GM18526 (cell line): Measurements from ENCODE around the gene TLX1.

Source experiments
- POLR2A ChIP-seq: IDR thresholded peaks from 3 replicates; pipeline ENCODE4 v1.6.1; 2011; ENCODE audit not compliant: insufficient read length; ENCODE audit errors: extremely low read depth

The TLX1 gene

DNA sequence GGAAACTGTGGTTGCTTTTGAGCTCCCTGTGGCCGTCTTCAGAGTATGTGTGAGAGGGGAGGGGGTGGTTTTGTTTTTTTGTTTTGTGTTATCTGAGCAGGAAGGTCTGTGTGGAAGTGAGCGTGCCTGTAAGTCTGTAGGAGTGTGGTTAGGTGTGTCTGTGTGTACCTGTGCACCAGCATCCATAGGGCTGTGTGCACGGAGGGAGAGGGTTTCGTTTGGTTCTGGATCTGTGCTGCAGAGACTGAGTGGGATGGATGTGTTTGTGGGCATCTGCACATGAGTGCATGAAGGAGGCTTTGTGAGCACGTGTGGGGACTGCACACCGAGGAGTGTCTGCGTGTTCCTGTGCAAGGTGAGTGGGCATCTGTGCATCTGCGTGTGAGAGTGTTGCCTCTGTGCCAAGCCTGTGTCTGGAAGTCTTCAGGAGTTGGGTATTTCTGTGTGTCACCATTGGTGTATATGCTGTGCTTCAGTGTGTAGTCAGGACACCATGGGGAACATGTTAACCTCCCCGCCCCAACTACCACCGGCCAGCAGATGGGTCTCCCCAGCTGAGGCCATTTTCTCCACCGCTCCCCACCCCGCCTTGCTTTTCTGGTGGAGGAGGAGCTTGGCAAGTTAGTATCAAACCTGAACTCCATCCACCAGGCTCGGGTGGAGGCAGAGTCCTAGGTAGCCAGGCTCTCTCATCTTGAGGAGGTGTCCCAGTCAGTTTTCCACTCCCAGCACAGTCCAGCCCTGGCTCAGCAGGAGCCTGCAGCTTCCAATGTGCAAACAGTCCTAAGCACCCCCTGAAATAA is 7.1 kb upstream of the TLX1 start:
- TF ChIP-seq POLR2A: no peak

DNA sequence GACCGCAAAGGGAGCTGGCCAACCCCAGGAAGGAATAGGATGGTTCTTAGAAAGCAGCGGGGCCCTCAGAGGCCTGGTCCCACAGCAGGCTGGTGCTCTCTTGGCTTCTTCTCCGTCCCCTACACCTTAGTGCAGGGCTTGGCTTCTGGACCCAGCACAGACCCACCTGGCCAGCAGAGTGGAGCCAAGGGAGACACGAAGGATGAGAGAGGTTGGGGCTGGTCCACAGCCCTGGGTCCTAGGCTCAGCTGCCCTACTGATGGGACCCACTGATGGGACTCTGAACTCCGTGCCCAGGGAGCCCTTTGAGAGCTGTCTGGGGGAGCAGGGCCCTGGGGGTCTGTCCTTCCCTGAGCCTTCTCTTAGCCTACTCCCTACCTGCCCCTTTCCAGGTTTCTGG is 6.2 kb upstream of the TLX1 start:
- TF ChIP-seq POLR2A: no peak

DNA sequence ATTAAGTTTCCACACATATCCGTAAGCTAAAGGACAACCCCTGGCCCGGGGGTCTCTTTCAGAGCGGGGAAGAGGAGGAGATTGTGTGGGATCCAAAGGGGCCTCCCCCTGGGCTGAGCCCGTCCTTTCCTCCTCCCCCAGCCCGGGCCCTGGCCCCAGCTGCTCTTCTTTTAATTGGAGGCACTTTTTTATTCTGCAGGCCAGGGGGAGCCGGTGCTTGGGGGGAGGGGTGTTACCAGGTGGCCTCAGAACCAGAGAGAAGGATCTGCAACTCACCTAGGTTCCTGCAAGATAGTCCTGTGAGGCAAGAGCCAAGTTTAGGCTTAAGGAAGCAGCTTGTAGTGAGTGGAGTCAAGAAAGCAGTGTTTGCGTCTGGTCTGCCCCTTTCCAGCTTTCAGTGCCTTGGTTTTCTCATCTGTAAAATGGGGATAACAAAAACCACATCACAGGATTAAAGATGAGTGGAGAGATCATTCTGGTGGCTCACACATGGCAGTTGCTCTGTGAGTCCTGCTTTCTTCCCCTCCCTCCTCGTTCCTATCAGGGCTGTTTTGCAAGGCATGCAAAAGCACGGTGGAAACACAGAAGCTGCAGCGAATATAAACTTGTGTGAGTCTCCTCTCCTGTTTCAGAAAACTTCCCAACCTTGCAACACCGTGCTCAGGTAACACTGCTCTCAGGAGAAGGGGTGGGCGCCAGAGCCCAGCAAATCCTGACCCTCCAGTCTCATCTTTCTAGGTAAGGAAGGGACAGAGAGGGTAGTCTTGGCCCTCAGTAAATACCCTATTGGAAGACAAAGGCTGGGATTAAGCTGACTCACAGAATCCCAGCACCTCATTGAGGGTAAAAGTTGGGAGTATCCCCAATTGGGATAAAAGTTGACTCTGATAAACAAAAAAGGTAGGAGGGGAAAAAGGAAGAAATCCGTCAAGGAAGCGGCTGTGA is 4.1 kb upstream of the TLX1 start:
- TF ChIP-seq POLR2A: no peak

DNA sequence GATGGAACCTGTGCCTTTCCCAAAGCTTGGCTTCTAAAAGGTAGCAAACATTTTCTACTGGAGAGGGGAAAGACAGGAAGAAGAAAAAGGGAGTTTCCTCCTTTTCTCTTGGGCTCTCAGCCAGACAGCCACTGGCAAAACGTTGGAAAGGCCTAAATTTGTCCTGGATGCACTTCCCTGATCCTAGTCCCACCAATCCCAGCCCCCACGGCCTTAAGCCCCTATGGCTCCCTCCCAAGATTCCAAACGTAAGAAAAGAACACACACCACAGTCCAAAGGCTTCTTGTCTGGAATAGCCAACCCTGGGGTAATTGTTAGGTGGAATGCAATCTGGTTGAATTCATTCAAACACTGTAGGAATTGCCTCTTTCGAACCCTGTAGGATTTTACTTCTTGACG is 959 bp upstream of the TLX1 start:
- TF ChIP-seq POLR2A: no peak

DNA sequence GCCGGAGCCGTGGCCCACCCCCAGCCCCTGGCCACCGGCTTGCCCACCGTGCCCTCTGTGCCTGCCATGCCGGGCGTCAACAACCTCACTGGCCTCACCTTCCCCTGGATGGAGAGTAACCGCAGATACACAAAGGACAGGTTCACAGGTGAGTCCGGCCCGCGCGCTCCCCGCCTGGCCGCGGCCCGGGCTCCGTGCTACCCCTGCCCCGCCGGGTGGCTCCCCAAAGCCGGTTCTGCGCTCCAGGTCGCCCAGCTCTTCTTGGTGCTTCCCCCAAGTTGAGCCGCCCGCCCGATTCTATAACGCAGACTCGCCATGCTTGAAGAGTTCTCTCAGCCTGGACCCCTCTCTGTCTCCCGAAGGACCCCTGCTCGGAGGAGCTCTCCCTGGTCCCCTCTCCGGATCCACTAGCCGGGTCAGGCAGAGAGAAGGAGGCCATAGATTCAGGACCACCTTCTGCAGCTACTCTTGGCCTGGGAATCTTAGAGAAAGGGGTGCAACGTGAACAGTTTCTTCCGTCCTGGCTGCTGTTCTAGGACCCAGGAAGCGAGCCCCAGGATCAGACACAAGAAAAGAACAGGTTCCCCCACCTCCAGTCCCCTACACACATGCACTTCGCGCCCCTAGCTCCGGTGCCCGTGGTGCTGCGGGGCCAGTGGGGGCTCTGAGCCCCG is 999 bp downstream of the TLX1 start:
- TF ChIP-seq POLR2A: no peak

DNA sequence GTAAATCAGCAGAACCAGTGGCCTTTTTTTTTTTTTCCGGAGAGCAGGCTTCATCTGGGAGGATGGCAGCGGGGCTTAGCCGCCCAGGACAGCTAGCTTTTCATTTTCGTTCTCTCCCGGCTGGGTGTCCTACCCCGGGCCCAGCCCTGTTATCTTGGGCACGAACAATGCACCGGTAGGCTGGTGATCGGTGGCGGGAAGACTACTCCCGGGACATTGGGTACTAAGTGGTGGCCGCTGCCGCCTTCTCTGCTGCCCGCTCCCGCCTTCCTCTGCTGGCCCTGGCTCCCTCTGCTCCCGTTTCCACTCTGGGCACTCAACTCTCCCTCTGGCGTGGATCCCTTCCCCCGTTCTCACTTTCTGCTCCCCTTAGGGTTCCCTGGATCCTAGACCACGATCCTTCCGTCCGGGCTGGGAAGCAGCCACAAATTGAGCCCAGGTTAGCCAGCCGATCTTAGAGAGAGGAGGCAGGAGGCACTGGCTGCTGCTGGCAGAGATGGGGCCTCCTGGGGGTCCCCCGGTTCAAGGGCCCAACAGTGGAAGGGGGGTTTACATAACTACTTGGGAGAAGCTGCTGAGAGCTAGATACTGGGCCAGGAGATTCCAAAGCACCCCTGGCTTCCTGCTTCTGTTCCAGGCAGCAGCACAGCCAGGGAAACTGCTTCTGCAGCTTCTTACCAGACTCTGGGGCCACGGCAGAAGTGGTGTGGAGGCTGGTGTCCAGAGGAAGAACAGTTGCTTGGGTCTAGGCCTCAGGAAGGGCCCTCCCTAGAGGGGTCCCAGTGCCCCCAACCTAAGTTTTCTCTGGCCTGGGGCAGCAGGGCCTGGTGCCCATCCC is 1.8 kb downstream of the TLX1 start:
- no peak for TF ChIP-seq POLR2A

DNA sequence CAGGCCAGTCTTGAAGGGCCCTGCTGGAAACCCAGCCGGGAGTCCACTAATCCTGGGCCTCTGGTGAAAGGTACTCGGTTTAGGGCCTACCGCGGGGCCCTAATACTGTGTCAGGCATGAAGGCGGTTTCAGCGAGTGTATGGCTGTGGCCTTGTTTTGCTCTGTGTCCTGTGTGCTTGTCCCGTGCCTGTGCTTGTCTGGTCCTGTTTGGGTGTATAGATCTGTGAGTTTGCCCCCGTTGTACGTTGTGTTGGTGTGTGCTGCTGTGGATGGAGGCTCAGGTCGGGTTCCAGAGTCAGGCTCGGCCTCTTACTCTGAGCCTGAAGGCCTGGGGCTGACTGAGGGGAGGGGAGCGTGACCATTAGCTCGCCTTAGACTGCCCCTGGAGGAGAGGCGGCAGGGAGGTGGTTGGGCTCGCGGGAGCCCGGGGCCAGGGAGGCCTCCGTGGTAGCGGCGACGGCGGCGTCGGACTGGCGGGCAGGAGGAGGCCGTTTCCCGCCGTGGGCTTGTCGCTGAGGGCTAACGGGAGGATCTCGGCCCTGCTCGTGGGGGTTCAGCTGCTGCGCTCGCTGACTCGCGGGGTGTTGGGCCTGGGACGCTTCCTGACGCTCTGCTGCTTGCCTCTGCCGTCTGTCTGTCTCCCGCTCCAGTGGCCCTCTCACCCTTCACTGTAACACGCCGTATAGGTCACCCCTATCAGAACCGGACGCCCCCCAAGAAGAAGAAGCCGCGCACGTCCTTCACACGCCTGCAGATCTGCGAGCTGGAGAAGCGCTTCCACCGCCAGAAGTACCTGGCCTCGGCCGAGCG is 2.6 kb downstream of the TLX1 start:
- TF ChIP-seq POLR2A: no peak

DNA sequence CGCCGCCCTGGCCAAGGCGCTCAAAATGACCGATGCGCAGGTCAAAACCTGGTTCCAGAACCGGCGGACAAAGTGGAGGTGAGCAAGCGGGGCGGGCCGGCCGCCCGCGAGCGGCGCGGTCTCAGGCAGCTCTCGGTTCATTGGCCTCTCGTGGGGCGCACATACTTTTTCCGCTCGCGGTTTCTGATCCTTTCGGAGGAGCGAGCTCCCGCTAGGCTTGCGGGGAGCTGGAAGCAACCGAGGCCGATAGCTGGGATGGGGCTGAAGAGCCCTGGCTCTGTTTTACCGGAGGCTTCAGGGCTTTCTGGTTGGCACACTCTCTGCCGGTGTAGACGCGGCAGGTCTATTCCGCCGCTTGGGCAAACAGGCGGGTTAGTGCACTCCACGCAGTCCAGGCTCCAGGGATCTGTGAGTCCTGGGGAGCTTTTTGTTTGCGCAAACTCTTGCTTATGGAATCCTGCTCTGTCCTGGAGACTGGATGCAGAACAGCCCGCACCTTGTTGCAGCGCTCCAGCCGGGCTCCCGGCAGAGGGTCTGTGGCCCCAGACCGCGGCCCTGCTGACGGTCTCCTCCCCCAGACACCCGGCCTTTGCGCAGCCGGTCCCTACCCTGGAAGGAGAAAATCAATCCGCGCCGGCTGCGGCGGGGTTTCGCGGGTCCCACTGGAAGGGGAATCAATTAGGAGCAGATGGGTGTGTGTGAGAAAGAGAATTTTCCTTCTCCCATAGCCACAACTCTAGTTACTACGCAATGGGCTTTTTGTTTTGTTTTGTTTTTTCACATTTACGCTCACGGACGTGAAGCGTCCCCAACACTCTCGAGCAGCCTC is 3.4 kb downstream of the TLX1 start:
- no peak for TF ChIP-seq POLR2A

DNA sequence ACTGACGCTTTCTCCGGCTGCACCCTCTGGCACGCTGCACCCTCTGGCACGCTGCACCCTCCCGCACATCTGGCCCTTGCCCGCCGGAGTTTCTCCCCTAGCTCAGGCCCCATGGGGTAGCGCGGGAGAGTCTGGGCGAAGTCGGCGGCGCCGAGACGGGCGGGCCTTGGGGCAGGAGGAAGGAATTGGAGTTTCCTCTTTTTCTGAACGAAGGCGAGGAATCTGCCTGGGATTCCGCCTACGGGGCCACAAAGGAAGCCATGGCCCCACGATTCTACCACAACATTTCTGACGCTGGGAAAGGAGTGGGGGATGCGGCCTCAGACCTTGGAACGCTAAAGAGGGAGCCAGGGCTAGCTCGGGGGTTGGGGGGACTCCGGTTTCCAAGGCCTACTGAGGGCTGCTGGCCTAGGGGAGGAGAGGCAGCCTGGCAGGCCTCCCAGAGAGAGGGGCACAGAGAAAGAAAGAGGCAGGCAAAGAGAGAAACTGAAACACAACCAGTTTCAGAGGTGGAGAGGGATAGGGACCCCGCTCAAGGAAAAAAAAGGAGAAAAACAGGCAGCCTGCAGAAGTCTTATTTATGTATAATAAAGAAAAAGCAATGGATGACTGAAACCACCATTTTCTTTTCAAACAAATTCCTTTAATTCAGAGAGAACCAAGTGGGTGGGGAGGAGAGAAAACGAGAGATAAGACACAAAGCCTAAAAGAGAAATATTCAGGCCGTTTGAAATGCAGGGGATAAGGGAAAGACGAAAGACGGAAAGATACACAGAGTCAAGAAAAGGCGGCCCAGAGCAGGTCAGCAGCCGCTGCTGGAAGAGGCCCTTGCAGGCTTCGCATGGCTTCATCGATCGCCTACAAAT is 4.3 kb downstream of the TLX1 start:
- TF ChIP-seq POLR2A: no peak

DNA sequence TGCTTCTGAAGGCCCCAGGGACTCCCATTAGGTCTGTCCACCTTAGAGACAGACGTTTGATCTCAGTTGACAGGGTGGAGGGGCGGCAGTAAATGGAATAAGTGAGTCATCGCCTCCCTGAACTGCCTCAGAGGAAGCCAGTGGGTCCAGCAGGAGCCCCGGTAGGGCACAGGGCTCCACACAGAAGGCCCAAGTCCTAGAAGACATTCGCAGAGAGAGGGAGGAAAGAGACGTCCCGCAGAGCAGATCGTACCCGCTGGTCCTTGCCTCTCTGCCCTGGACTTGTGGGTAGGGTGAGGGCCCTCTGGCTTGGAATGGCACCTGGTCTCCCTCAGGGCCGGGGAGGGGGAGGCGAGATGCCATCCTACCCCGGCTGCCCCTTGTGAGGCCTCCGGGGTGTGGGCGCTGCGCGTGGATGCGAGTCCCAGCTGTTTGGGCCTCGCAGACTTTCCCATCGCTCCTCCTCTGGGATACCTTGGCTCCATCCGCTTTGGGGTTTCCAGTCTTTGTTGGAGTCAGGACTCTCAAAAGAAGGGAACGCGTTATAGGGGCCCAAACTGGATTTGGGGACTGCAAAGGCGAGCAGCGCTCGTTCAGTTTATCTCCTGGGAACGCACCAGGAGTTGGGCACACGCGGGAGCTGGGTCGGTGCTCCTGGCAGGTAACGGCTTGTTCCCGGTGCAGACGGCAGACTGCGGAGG is 5.1 kb downstream of the TLX1 start:
- no peak for TF ChIP-seq POLR2A

DNA sequence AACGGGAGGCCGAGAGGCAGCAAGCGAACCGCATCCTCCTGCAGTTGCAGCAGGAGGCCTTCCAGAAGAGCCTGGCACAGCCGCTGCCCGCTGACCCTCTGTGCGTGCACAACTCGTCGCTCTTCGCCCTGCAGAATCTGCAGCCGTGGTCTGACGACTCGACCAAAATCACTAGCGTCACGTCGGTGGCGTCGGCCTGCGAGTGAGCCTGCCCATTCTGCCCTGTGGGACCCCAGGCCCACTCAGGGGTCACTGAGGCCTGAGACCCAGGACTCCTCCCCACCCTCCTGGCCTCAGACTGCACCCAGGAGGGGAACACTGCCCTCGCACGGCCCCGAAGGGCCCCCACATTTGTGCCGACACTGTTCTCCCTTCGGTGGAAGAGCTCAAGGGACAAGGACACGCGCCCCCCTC is 5.6 kb downstream of the TLX1 start:
- TF ChIP-seq POLR2A: no peak

DNA sequence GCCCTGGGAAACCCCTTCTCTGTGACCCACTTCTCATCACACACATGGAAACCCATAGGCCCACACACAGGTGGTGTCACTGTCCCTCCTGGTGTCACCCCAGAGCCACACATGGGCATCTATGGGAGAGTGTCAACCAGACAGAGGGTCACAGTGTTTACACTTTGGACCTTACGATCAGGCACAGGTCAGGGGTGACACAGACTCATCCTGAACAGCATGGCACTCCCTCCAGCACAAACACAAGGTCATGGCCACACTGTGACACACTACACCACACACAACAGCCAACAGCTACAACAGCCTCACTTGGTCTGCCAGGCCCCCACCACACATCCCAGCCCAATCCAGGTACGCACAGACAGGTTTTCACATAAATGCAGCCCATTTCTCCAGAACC is 6.2 kb downstream of the TLX1 start:
- no peak for TF ChIP-seq POLR2A
